HFF-Myc (cell line): ENCODE results near the gene PIWIL4.

ENCODE experiments used
- DNase-seq: peaks from one replicate; pipeline ENCODE4 v3.0.0-alpha.2; 2011; ENCODE audit warnings: low read depth; ENCODE audit errors: extremely low read depth
- H3K4me3 ChIP-seq: replicated peaks from 2 replicates; pipeline ENCODE4 v1.5.1; 2011; ENCODE audit warnings: low read depth, mild to moderate bottlenecking, control low read depth, low read length
- TF ChIP-seq, protein P1 (sequence below): IDR thresholded peaks from 2 replicates; pipeline ENCODE4 v1.5.1; 2012; ENCODE audit warnings: mild to moderate bottlenecking, low read depth, low read length, control low read depth; ENCODE audit errors: missing control alignments

Gene PIWIL4

DNA sequence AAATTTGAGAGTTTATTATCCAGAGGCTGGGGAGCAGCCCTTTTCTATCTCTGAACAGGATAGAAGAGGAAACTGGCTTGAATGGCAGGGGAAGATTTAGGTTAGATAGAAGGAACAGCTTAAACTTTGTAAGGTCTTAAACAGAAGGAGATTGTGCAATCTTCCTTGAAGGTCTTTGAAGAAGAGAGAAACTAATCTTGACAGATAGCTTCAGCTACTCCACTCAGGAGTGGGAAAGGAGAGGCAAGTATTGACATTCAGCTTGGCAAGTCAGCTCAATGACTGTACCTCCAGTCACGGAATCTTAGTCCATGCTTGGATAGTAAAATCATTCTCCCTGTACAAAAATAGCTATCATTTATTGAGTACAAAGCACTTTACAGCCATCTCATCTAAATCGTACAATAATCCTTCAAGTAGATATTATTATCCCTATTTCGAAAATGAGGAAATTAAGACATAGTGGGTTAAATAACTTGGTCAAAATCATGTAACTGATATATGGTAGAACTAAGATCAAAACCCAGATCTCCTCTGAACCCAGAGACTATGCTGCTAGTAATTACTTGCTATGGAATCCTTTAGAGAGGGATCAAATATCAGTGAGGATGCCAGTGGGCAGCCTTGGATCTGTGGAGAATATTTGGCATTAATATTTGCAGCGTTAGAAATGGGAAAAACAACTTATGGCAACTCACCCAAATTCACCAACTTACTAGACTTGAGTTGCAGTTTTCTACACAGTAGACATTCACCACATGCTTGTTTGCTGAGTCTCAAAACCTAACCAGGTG is 40.3 kb upstream of the PIWIL4 start:
- no peak for DNase-seq
- H3K4me3 ChIP-seq = no peak overlapping the region
- TF ChIP-seq, protein P1, sequence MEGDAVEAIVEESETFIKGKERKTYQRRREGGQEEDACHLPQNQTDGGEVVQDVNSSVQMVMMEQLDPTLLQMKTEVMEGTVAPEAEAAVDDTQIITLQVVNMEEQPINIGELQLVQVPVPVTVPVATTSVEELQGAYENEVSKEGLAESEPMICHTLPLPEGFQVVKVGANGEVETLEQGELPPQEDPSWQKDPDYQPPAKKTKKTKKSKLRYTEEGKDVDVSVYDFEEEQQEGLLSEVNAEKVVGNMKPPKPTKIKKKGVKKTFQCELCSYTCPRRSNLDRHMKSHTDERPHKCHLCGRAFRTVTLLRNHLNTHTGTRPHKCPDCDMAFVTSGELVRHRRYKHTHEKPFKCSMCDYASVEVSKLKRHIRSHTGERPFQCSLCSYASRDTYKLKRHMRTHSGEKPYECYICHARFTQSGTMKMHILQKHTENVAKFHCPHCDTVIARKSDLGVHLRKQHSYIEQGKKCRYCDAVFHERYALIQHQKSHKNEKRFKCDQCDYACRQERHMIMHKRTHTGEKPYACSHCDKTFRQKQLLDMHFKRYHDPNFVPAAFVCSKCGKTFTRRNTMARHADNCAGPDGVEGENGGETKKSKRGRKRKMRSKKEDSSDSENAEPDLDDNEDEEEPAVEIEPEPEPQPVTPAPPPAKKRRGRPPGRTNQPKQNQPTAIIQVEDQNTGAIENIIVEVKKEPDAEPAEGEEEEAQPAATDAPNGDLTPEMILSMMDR = no peak

DNA sequence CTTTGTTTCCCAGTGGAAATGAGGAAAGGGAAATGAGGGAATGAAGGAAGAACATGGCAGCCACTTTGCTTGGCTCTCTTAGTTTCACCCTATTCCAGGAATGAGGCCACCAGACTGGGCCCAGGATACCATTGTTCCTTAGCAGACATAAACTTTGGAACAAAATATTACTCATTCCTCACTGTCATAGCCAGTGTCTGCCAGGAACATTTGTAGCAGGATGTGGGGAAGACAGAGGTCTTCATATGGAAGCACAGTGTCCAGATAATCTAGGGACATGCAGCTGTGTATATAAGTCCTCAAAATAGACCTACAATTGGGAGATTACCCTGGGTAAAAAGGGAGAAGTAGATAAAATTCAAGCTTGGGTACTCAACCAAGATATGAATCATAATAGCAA is 38.6 kb upstream of the PIWIL4 start:
- TF ChIP-seq, protein P1 = no peak
- DNase-seq = no peak
- no peak overlapping the region for H3K4me3 ChIP-seq

DNA sequence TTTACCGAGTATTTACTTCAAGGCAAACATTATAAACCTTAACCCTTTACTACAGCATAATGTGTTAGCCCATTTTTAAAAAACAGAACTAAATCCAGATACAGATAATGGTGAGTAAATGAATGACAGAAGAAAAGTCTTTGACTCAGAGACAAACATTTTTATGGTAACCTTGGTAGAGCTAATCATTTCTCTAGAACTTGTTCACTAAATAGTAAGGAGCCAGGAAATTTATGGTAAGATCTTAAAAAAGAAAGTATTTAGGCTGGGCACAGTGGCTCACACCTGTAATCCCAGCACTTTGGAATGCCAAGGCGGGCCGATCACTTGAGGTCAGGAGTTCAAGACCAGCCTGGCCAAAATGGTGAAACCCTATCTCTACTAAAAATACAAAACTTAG is 35.0 kb upstream of the PIWIL4 start:
- DNase-seq = no peak
- TF ChIP-seq, protein P1 = no peak
- no peak overlapping the region for H3K4me3 ChIP-seq

DNA sequence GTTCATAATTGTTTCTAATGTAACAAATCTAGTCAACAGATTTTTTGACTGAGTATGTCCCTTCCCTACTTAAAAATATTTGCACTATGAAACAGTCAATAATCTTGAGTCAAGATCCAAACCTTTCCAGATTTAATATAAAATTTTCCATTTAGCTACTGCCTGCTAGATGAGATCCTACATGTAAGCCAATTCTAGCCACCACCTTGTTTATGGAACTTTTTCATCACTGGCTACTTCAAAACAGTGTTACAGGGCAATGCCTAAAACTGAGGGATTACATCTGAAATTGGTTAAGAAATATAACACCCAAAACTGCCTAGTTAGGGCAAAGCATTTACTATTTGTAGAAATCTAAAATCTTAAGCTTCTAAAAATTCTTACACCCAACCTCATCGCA is 34.0 kb upstream of the PIWIL4 start:
- no peak for DNase-seq
- H3K4me3 ChIP-seq = no peak overlapping the region
- TF ChIP-seq, protein P1 = no peak

DNA sequence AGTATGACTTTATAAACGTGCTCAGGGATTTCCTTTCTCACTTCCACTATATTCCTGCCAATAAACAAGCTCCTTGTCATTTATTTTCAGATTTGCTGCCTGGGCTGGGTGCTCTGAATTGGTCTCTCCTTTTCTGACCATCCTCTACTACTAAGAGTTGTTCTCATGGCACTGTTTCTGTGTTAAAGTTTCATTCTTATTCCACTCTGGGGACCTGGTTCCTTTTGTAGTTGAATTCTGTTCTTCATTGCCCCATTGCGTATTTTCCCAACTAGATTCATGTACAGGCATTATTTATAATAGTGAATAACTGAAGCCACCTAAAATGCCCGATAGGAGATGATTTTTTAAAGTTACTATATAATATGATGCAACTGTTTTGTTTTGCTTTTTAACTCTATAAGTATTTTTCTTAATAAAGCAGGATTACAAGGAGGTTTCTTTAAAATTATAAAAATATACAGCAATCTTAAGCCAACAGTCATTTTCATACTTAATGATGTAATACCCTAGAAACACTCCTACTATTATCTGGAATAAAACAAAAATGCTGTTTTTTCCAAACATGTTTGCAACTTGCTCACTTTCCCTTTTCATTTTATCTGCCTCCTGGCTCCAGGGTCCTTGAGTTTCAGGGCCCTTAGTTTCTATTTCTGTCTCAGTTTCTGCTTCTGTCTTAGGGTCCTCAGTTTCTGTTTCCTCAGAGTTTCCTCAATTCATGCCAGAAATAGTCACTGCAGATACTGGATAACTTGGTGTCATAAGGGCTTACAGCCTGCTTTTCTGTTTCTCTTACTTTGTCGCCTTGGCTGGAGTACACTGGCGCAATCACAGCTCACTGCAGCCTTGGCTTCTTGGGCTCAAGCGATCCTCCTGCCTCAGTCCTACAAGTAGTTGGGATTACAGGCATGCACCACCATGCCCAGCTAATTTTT is 33.2 kb upstream of the PIWIL4 start:
- TF ChIP-seq, protein P1 = no peak
- DNase-seq = no peak
- H3K4me3 ChIP-seq = no peak overlapping the region

DNA sequence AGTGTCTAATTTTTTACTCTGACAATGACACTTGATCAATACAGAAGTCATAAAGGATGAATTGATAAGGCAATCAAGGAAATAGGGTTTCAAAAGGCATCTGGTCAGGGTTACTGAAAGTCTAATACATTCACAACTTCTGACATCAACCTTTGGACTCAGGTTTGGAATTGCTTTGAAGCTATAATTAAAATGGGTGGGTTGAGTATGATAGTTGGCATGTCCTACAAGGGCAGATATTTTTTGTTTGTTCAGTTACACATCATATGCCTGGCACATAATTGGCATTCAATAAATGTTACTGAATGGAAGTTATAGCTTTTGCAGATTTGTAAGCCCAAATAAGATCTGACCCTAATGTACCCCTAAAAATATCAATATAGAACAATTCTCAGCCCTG is 30.8 kb upstream of the PIWIL4 start:
- TF ChIP-seq, protein P1 = no peak

More for the DNA sequence above, 30.8 kb upstream of the PIWIL4 start:
- no peak overlapping the region for H3K4me3 ChIP-seq
- no peak for DNase-seq
